Panc1 (cell line): ENCODE results near the gene PHF5A. TPM values are rescaled to one million over a fixed set of nuclear protein-coding genes. Genes with fewer than 3 reads are reported as not detected.

ENCODE experiments used
- ATAC-seq: fragments of 200-7000 bp; cut with Tn5 transposase; 2 replicates; pipeline ENCODE4 v1.9.1; 2020; ENCODE audit warnings: mild to moderate bottlenecking, moderate library complexity
- BruUV-seq: library from RNA; stranded (reverse); fragments of 400-500 nt; replicated peaks from 2 replicates; lab custom pipeline; 2021; lab: Mats Ljungman, UMichigan
- CTCF ChIA-PET: fragments of 300-600 bp; sonication (Branson Sonifier 250); formaldehyde crosslinking; loops from one replicate; lab custom pipeline; 2022; ENCODE audit warnings: antibody characterized with exemption; lab: Charles Lee
- POLR2A ChIA-PET: fragments of 300-600 bp; sonication (Branson Sonifier 250); formaldehyde crosslinking; loops from one replicate; lab custom pipeline; 2022; ENCODE audit warnings: antibody characterized with exemption; lab: Charles Lee
- DNase-seq: peaks from one replicate; pipeline ENCODE4 v3.0.0-alpha.2; 2010; ENCODE audit warnings: low read depth, low spot score
- H3K27ac ChIP-seq: 2 replicates; pipeline ENCODE4 v1.5.1; 2011; ENCODE audit warnings: mild to moderate bottlenecking, low read length, inconsistent platforms
- H3K27me3 ChIP-seq: fragments of 200-500 bp; sonication (Bioruptor generic); 2 replicates; pipeline ENCODE4 v1.6.0; 2014; ENCODE audit warnings: low read length, inconsistent platforms; ENCODE audit not compliant: control insufficient read depth, insufficient read depth
- H3K36me3 ChIP-seq: fragments of 200-500 bp; sonication (Bioruptor generic); 2 replicates; pipeline ENCODE4 v1.5.1; 2014; ENCODE audit warnings: inconsistent platforms, mild to moderate bottlenecking, low read length, moderate library complexity; ENCODE audit not compliant: control insufficient read depth, insufficient read depth
- H3K4me1 ChIP-seq: 2 replicates; pipeline ENCODE4 v1.5.1; 2011; ENCODE audit warnings: inconsistent platforms, mild to moderate bottlenecking, low read length, moderate library complexity; ENCODE audit not compliant: control insufficient read depth, insufficient read depth
- H3K4me3 ChIP-seq, 2 experiments: 2 replicates each; pipeline ENCODE4 v1.5.1; 2011 to 2012; ENCODE audit warnings: low read depth in 2 of 2, low read length in 2 of 2, mild to moderate bottlenecking in 2 of 2, inconsistent platforms in 1 of 2, moderate library complexity in 1 of 2
- H3K9me3 ChIP-seq: fragments of 200-500 bp; sonication (Bioruptor generic); 2 replicates; pipeline ENCODE4 v1.5.1; 2014; ENCODE audit warnings: low read depth, mild to moderate bottlenecking, inconsistent platforms, low read length, moderate library complexity; ENCODE audit not compliant: control insufficient read depth, insufficient read depth
- POLR2AphosphoS5 ChIP-seq: IDR thresholded peaks from 2 replicates; pipeline ENCODE4 v1.6.1; 2012; ENCODE audit warnings: mild to moderate bottlenecking, low read depth, low read length, moderate library complexity
- SIN3A ChIP-seq: IDR thresholded peaks from 2 replicates; pipeline ENCODE4 v1.6.1; 2012; ENCODE audit warnings: low read depth, mild to moderate bottlenecking, low read length, moderate library complexity, borderline replicate concordance; ENCODE audit not compliant: insufficient read depth
- TCF7L2 ChIP-seq: IDR thresholded peaks from 2 replicates; pipeline ENCODE4 v1.6.1; 2011; ENCODE audit warnings: mild to moderate bottlenecking, low read depth, low read length, inconsistent platforms
- in situ Hi-C: cut with HindIII; loops from 2 replicates; pipeline ENCODE4 v1.10.0; 2016; ENCODE audit warnings: low sequenced_read_pairs, low pct_unique_long_range_greater_than_20kb
- intact Hi-C: fragments of 100-400 bp; cut with micrococcal nuclease; formaldehyde crosslinking; loops from one replicate; pipeline ENCODE4 v1.10.0; 2022; ENCODE audit not compliant: unreplicated experiment
- total RNA-seq: library from RNA; stranded (reverse); gene quantifications from one replicate; pipeline ENCODE4 v1.2.1, GENCODE V29; 2021; ENCODE audit not compliant: unreplicated experiment
- TF ChIP-seq, protein P1 (sequence below), 2 experiments: IDR thresholded peaks; 2 replicates each; pipeline ENCODE4 v1.6.1; 2011 to 2012; ENCODE audit warnings: low read depth in 2 of 2, control low read depth in 1 of 2, low read length in 1 of 2, mild to moderate bottlenecking in 1 of 2, moderate library complexity in 1 of 2; ENCODE audit not compliant: insufficient read depth in 1 of 2
- TF ChIP-seq, protein P2 (sequence below): fragments of 450-650 bp; IDR thresholded peaks from 2 replicates; pipeline ENCODE4 v1.5.1; 2017; ENCODE audit warnings: mild to moderate bottlenecking

PHF5A gene
- total RNA-seq, 1 experiment from 2014 or later: 34.9 TPM

DNA sequence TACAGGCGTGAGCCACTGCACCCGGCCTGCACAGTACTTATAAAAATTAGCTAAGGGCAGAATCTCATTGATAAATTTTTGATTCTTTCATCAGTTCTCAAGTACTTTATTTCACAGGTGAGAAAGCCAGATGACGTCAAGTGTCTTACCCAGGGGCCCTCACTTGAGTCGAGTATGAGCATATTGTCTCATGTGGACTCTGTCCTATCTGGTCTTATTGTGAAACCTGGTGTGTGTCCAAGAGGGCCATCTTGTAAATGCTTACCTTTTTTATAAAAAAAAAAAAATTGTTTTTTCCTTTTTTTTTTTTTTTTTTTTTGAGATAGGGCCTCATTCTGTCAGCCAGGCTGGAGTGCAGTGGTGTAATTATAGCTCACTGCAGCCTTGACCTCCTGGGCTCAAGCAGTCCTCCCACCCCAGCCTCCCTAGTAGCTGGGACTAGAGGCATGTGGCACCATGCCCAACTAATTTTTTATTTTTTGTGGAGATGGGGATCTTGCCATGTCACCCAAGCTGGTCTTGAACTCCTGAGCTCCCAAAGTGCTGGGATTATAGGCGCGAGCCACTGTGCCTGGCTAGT is 6.5 kb upstream of the PHF5A start:
- CTCF ChIA-PET: no interaction called here
- POLR2A ChIA-PET: interaction anchor here (0.6 to 0.7 kb wide), 2 partner anchors 17 to 24 kb away, joined by 6 to 10 read pairs; no protein-coding TSS in a partner anchor
- Histone ChIP-seq H3K4me1 (peaks cover 11% of the 10 kb centered on the region), H3K4me3 (no peak overlapping the region), H3K9me3 (no peaks in the 10 kb centered on the region), H3K27me3 (no peaks in the 10 kb centered on the region), H3K36me3 (peaks cover 2% of the 10 kb centered on the region; the same call in 1 of the 2 replicates), H3K27ac (no peak overlapping the region)
- ATAC-seq (no peak), DNase-seq (no peak)
- TF ChIP-seq, protein P1, sequence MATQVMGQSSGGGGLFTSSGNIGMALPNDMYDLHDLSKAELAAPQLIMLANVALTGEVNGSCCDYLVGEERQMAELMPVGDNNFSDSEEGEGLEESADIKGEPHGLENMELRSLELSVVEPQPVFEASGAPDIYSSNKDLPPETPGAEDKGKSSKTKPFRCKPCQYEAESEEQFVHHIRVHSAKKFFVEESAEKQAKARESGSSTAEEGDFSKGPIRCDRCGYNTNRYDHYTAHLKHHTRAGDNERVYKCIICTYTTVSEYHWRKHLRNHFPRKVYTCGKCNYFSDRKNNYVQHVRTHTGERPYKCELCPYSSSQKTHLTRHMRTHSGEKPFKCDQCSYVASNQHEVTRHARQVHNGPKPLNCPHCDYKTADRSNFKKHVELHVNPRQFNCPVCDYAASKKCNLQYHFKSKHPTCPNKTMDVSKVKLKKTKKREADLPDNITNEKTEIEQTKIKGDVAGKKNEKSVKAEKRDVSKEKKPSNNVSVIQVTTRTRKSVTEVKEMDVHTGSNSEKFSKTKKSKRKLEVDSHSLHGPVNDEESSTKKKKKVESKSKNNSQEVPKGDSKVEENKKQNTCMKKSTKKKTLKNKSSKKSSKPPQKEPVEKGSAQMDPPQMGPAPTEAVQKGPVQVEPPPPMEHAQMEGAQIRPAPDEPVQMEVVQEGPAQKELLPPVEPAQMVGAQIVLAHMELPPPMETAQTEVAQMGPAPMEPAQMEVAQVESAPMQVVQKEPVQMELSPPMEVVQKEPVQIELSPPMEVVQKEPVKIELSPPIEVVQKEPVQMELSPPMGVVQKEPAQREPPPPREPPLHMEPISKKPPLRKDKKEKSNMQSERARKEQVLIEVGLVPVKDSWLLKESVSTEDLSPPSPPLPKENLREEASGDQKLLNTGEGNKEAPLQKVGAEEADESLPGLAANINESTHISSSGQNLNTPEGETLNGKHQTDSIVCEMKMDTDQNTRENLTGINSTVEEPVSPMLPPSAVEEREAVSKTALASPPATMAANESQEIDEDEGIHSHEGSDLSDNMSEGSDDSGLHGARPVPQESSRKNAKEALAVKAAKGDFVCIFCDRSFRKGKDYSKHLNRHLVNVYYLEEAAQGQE (IDR thresholded peaks at IDR 0.05; ENCODE audit: insufficient read depth in 1 of 2, low read depth in 2 of 2, low read length in 1 of 2): no peak
- TF ChIP-seq TCF7L2: no peak
- TF ChIP-seq, protein P2, sequence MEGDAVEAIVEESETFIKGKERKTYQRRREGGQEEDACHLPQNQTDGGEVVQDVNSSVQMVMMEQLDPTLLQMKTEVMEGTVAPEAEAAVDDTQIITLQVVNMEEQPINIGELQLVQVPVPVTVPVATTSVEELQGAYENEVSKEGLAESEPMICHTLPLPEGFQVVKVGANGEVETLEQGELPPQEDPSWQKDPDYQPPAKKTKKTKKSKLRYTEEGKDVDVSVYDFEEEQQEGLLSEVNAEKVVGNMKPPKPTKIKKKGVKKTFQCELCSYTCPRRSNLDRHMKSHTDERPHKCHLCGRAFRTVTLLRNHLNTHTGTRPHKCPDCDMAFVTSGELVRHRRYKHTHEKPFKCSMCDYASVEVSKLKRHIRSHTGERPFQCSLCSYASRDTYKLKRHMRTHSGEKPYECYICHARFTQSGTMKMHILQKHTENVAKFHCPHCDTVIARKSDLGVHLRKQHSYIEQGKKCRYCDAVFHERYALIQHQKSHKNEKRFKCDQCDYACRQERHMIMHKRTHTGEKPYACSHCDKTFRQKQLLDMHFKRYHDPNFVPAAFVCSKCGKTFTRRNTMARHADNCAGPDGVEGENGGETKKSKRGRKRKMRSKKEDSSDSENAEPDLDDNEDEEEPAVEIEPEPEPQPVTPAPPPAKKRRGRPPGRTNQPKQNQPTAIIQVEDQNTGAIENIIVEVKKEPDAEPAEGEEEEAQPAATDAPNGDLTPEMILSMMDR: no peak
- TF ChIP-seq SIN3A: no peak
- no peak for TF ChIP-seq POLR2AphosphoS5
- intact Hi-C loops (no loop called here), in situ Hi-C loops (no loop called here)
- BruUV-seq: no TSS peak

DNA sequence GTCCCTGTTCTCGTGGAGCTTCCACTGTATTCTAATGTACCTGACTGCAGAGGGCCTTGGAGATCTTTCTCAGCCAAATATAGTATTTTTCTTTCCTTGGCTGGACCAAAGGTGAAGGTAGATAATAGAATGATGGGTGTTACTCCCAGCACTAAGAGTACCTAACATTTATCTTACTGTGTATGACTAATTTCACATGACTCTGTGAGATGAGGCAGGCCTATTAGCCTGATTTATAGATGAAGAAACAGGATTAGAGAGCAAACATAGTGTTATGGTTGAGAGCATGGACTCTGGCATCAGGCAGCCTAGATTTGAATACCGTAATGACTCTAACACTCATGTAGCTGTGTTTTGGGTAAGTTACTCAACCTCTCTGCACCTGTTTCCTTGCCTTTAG is 3.1 kb upstream of the PHF5A start:
- TF ChIP-seq TCF7L2: no peak
- TF ChIP-seq SIN3A: no peak
- no peak for TF ChIP-seq POLR2AphosphoS5
- TF ChIP-seq, protein P1 (IDR thresholded peaks at IDR 0.05; ENCODE audit: insufficient read depth in 1 of 2, low read depth in 2 of 2, low read length in 1 of 2): no peak
- TF ChIP-seq, protein P2: no peak
- peaks cover 8% of the 10 kb centered on the region for H3K36me3 ChIP-seq
- H3K4me1 ChIP-seq: peaks cover 11% of the 10 kb centered on the region
- CTCF ChIA-PET: no interaction called here
- in situ Hi-C loops (no loop called here), intact Hi-C loops (no loop called here)
- BruUV-seq: no TSS peak
- DNase-seq (no peak), ATAC-seq (no peak)
- no peak overlapping the region for H3K4me3 ChIP-seq
- no peaks in the 10 kb centered on the region for H3K27me3 ChIP-seq
- no peaks in the 10 kb centered on the region for H3K9me3 ChIP-seq
- POLR2A ChIA-PET: no interaction called here
- no peak overlapping the region for H3K27ac ChIP-seq
